GM10248 (cell line): ENCODE data around the gene CYP2B6.
"Not testable (repeated sequence)": the region's sequence is repeated elsewhere in the genome, so short reads cannot be mapped to it uniquely, and the experiment has no call there.

Source experiments
- CTCF ChIA-PET: fragments of 300-600 bp; sonication (Branson Sonifier 250); formaldehyde crosslinking; extraction: SDS; loops from one replicate; lab custom pipeline; 2021; ENCODE audit warnings: antibody characterized with exemption; lab: Yijun Ruan, JAX
- POLR2A ChIA-PET: fragments of 350-650 bp; sonication (Branson Sonifier 250); formaldehyde crosslinking; extraction: SDS; loops from one replicate; lab custom pipeline; 2020; ENCODE audit warnings: antibody characterized with exemption; lab: Yijun Ruan, JAX
- DNase-seq: peaks from one replicate; pipeline ENCODE4 v3.0.0; 2012; ENCODE audit errors: extremely low spot score
- TF ChIP-seq, protein P1 (sequence below): IDR thresholded peaks from 2 replicates; pipeline ENCODE4 v1.5.1; 2012; ENCODE audit warnings: mild to moderate bottlenecking, low read depth; ENCODE audit errors: extremely low read depth, missing control alignments, control extremely low read depth

Gene CYP2B6

DNA sequence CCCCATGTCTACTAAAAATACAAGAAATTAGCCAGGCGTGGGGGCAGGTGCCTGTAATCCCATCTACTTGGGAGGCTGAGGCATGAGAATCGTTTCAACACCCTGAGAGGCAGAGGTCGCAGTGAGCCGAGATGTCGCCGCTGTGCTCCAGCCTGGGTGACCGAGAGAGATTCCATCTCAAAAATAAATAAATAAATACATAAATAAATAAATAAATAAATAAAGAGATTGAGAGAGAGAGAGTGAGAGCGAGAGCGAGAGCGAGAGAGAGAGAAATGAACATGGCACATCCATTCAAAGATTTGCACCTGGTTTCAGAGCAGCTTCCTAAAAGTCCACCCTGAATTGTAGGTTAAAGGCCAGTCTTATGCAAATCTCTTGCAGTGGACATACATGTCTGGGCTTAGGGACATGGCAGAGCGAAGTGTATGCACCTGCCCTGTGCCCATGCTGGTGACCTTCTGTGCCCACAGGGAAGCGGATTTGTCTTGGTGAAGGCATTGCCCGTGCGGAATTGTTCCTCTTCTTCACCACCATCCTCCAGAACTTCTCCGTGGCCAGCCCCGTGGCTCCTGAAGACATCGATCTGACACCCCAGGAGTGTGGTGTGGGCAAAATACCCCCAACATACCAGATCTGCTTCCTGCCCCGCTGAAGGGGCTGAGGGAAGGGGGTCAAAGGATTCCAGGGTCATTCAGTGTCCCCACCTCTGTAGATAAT is 42.3 kb upstream of the CYP2B6 start:
- TF ChIP-seq, protein P1, sequence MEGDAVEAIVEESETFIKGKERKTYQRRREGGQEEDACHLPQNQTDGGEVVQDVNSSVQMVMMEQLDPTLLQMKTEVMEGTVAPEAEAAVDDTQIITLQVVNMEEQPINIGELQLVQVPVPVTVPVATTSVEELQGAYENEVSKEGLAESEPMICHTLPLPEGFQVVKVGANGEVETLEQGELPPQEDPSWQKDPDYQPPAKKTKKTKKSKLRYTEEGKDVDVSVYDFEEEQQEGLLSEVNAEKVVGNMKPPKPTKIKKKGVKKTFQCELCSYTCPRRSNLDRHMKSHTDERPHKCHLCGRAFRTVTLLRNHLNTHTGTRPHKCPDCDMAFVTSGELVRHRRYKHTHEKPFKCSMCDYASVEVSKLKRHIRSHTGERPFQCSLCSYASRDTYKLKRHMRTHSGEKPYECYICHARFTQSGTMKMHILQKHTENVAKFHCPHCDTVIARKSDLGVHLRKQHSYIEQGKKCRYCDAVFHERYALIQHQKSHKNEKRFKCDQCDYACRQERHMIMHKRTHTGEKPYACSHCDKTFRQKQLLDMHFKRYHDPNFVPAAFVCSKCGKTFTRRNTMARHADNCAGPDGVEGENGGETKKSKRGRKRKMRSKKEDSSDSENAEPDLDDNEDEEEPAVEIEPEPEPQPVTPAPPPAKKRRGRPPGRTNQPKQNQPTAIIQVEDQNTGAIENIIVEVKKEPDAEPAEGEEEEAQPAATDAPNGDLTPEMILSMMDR: no peak
- ChIA-PET POLR2A (no interaction called here), CTCF (interaction anchor here (0.9 kb wide), 1 partner anchor 9 kb away, joined by 3 read pairs; no protein-coding TSS in a partner anchor)
- DNase-seq: no peak

- DNase-seq: no peak
- POLR2A ChIA-PET: no interaction called here
- TF ChIP-seq, protein P1: no peak
- CTCF ChIA-PET: no interaction called here
Observed at GRCh38 chr19:40954573-40954972, 36.5 kb upstream of the CYP2B6 start.

DNA sequence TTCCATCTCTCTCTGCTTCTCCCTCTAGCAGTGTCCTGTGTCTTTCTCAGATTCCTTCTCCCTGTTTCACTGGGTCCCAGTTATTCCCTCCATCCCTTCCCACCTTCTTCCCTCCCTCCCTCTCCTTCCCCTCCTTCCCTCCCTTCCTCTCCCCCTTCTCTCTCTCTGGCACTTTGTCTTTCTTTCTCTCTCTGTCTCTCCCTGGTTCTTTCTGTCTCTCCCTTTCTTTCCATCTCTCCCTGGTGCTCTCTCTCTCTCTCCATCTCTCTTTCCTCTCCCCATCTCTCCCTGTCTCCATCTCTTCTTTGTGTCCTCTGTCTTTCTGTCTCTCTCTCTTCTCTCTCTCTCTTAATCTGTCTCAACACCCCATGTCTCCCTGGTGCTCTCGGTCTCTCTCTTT is 31.7 kb upstream of the CYP2B6 start:
- no peak for DNase-seq
- ChIA-PET CTCF (no interaction called here), POLR2A (no interaction called here)
- TF ChIP-seq, protein P1: no peak

DNA sequence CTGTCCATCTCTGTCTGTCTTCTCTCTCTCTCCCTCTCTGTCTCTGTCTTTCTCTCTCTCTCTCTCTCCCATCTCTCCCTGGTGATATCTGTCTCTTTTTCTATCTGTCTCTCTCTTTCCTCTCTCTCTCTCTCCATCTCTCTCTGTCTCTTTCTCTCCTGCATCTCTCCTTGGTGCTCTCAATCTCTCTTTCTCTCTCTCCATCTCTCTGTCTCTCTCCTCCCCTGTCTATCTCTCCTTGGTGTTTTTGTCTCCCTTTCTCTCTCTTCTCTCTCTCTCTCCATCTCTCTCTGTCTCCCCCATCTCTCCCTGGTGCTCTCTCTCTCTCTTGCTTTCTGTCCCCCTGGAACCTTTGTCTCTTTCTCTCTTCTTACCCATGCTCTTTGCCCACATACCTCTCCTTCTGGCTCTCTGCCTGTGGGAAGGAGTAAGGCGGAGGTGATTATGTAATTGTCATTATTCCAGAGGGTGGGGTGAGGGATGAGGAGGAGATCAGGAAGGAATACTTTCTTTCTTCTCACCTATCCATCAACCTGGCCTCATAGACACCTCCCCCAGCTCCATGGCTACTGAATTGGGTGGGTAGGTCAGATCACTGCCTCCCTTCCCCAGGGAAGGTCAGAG is 30.9 kb upstream of the CYP2B6 start:
- ChIA-PET POLR2A (no interaction called here), CTCF (no interaction called here)
- TF ChIP-seq, protein P1: no peak
- no peak for DNase-seq

- TF ChIP-seq, protein P1: no peak
- POLR2A ChIA-PET: no interaction called here
- no peak for DNase-seq
- CTCF ChIA-PET: interaction anchor here (2.3 kb wide), 1 partner anchor 14 kb away, joined by 8 read pairs; no protein-coding TSS in a partner anchor
Observed at GRCh38 chr19:40960780-40961179, 30.3 kb upstream of the CYP2B6 start.

GRCh38 chr19:40962460-40962961 is 28.6 kb upstream of the CYP2B6 start:
- DNase-seq: no peak
- ChIA-PET CTCF (interaction anchor here (2.3 kb wide), 1 partner anchor 12 kb away, joined by 8 read pairs; no protein-coding TSS in a partner anchor), POLR2A (no interaction called here)
- TF ChIP-seq, protein P1: no peak

GRCh38 chr19:40964361-40964760 is 26.7 kb upstream of the CYP2B6 start:
- CTCF ChIA-PET, DNase-seq, POLR2A ChIA-PET: not testable (repeated sequence)

DNA sequence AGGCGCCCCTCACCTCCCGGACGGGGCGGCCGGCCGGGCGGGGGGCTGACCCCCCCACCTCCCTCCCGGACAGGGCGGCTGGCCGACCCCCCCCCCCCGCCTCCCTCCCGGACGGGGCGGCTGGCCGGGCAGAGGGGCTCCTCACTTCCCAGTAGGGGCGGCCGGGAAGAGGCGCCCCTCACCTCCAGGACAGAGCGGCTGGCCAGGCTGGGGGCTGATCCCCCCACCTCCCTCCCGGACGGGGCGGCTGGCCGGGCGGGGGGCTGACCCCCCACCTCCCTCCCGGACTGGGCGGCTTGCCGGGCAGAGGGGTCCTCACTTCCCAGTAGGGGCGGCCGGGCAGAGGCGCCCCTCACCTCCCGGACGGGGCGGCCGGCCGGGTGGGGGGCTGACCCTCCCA is 25.7 kb upstream of the CYP2B6 start:
- CTCF ChIA-PET, POLR2A ChIA-PET, DNase-seq: not testable (repeated sequence)

GRCh38 chr19:40966591-40966990 is 24.5 kb upstream of the CYP2B6 start:
- DNase-seq, POLR2A ChIA-PET, CTCF ChIA-PET: not testable (repeated sequence)

- POLR2A ChIA-PET, DNase-seq, CTCF ChIA-PET: not testable (repeated sequence)
Observed at GRCh38 chr19:40968065-40968464, 23.0 kb upstream of the CYP2B6 start.

DNA sequence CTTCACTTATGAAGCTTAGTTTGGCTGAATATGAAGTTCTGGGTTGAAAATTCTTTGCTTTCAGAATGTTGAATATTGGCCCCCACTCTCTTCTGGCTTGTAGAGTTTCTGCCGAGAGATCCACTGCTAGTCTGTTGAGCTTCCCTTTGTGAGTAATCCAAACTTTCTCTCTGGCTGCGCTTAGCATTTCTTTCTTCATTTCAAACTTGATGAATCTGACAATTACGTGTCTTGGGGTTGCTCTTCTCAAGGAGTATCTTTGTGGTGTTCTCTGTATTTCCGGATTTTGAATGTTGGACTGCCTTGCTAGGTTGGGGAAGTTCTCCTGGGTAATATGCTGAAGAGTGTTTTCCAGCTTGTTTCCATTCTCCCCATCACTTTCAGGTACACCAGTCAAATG is 21.4 kb upstream of the CYP2B6 start:
- CTCF ChIA-PET: not testable (repeated sequence)

More for the DNA sequence above, 21.4 kb upstream of the CYP2B6 start:
- DNase-seq, POLR2A ChIA-PET: not testable (repeated sequence)
